Hair follicle dermal papilla cell (primary cell): Measurements from ENCODE around the gene ZFP62. TPM values are rescaled to one million over a fixed set of nuclear protein-coding genes. Genes with fewer than 3 reads are reported as not detected.

Experiments
- small RNA-seq: library from RNA; depleted of rRNA; stranded (forward); fragments of <200 nt; gene quantifications from one replicate; pipeline ENCODE3, GENCODE V24; 2012
- total RNA-seq: library from RNA; depleted of rRNA; stranded (reverse); fragments of >200 nt; gene quantifications from 2 replicates; pipeline ENCODE4 v1.2.3, GENCODE V29; 2012

ZFP62 gene
- 10.9 and 11.7 TPM in 2 replicates for total RNA-seq

DNA sequence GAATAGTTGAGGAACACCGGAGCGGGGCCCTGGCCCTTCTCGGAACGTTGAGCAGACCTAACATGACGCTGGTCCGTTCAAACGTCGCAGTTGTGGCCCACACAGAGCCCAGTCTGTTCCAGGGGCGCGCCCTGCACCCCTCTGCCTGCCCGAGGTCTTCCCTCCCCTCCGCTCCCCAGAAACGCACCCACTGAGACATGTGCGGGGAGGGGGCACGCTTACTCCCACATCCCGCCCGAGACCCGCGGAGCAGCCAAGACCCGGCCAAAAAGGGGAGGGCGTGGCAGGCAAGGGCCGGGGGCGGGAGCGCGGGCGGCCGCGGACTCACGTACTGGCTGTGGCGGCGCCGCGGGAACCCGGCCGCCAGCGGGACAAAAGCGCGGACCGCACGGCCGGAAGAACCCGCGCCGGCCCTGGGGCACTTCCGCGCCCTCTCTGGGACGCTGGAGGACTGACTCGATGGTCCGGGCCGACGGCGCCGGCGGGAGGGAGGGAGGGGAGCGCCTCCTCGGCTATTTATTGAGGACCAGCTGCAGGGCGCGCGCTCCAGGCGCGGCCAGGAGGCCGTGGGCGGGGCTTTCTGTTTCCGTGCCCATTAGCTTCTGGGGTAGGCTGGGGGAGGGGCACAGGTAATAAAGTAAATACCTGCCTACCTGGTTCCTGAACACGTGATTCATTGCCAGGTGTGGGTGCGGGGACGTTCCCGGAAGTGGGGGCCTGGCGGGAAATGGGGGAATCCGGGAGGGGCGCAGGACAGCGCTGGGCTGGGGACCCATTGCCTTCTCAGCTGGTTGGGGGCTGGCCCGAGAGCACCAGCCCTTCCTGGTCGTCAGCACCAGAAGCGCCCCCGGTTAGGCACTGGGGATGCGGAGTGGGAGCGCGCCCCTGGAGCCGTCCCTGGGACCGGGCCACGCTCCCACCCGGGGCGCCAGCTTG lies at the start of gene ZFP62:
ZFP62 (minus strand) TSS at position 390 of the 936 bp plus-strand sequence; CDS start at position 333, 57 bp downstream.

DNA sequence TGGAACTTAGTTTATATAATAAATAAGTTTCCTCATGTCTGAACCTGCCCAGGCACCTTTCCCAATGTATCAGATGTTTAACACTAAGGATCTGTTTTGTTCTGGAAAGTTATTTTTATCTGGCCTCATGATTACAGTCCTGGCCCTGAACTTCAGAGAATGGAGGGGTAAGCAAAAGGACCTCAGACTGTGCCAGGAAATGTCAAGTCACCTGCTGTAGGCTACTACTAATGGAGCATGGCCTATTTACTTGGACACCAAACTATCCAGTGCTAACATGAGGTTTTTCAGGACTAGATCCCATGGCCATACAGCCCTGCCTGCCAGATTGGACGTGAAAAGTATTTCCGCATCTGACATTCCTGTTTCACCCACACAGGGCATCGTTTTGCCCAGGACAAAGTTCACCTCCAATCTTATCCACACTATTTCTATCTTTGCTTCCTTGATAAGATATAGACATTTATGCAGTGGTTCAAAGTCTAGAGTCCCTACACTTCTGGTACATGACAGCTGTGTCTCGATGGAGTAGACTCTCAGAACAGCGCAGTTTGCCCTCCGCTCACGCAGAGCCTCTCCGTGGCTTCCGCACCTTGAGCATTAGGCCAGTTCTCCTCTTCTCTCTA lies 37.7 kb upstream of the ZFP62 start, which contains the start of gene BTNL8:
BTNL8 (plus strand) TSS at position 539 of the 626 bp plus-strand sequence. CDS start 152 bp downstream, outside the sequence.

GRCh38 chr5:180802325-180803180 lies 58.5 kb downstream of the ZFP62 start, which contains the start of gene MGAT1:
Gene MGAT1 (minus strand): TSS chr5:180802806. CDS start chr5:180792971, 9,835 bp downstream.

Small RNA genes lying within 50 kb of the gene (small RNA-seq; reads per million reads assigned to genes)
- gene RF00019 = not detected

Other genes starting within 250 kb of the ZFP62 start
- 0.16 TPM in 1 of 2 replicates, not detected in the other for gene FLT4, start 211.7 kb downstream of the ZFP62 start, total RNA-seq
- not detected in 2 replicates for gene OR2Y1, start 121.2 kb downstream of the ZFP62 start, total RNA-seq
- 157 and 163 TPM in 2 replicates for gene MGAT1, start 58.5 kb downstream of the ZFP62 start, total RNA-seq
- not detected in 2 replicates for gene BTNL8, start 37.9 kb upstream of the ZFP62 start, total RNA-seq
- not detected in 2 replicates for gene BTNL3, start 127.6 kb upstream of the ZFP62 start, total RNA-seq
- not detected in 2 replicates for gene BTNL9, start 179.0 kb upstream of the ZFP62 start, total RNA-seq